Measurements from ENCODE around the gene CFAP46. TPM values are rescaled to one million over a fixed set of nuclear protein-coding genes. Genes with fewer than 3 reads are reported as not detected.

The CFAP46 gene
- total and polyA plus RNA-seq, 2 experiments from 2014 or later: 0.20 to 0.22 TPM

- in situ Hi-C loops (cut with MboI): no loop called here
- 69 to 85% methylated on average over 13 to 17 of the region's 17 CpGs for WGBS, 2 experiments (ENCODE audit: low coverage in 1 of 2, low lambda C conversion rate in 2 of 2, missing lambda C conversion rate in 2 of 2)
- Histone ChIP-seq H3K9me2 (ENCODE audit: insufficient read depth) (no peaks in the 10 kb centered on the region), H3K9ac (no peak overlapping the region), H3K9me3 (ENCODE audit: low read depth) (no peaks in the 10 kb centered on the region), H3K79me2 (ENCODE audit: insufficient read depth) (no peaks in the 10 kb centered on the region), H4K20me1 (ENCODE audit: insufficient read depth) (no peaks in the 10 kb centered on the region), H3K4me3 (no peak overlapping the region), H3K36me3 (ENCODE audit: low read depth) (no peaks in the 10 kb centered on the region), H3F3A (ENCODE audit: insufficient read depth) (no peaks in the 10 kb centered on the region), H3K27ac (no peak overlapping the region), H3K4me1 (ENCODE audit: insufficient read depth) (no peaks in the 10 kb centered on the region; the same call in 1 of the 2 replicates), H3K27me3 (replicated peaks; ENCODE audit: insufficient read depth) (no peaks in the 10 kb centered on the region), H2AFZ (no peak overlapping the region), H3K4me2 (ENCODE audit: unreplicated experiment) (no peak overlapping the region)
- TF ChIP-seq EZH2 (IDR thresholded peaks at IDR 0.05; ENCODE audit: insufficient read depth, poor library complexity, severe bottlenecking): no peak
- TF ChIP-seq EZH2phosphoT487 (IDR thresholded peaks at IDR 0.05; ENCODE audit: insufficient read depth, low read depth): no peak
- no peak for DNase-seq
These were observed 38.8 kb upstream of the CFAP46 start for GRCh38 chr10:132981173-132981555.

- no peaks in the 10 kb centered on the region; the same call in 1 of the 2 replicates for H3K4me1 ChIP-seq (ENCODE audit: insufficient read depth)
- no peak for DNase-seq
- TF ChIP-seq EZH2 (IDR thresholded peaks at IDR 0.05; ENCODE audit: insufficient read depth, poor library complexity, severe bottlenecking) (no peak), EZH2phosphoT487 (IDR thresholded peaks at IDR 0.05; ENCODE audit: insufficient read depth, low read depth) (no peak)
- H3K79me2 ChIP-seq (ENCODE audit: insufficient read depth): no peaks in the 10 kb centered on the region
- no peaks in the 10 kb centered on the region for H3K36me3 ChIP-seq (ENCODE audit: low read depth)
- no peaks in the 10 kb centered on the region for H3F3A ChIP-seq (ENCODE audit: insufficient read depth)
- no peaks in the 10 kb centered on the region for H3K9me2 ChIP-seq (ENCODE audit: insufficient read depth)
- no peak overlapping the region for H2AFZ ChIP-seq
- H3K27me3 ChIP-seq (replicated peaks; ENCODE audit: insufficient read depth): no peaks in the 10 kb centered on the region
- in situ Hi-C loops (cut with MboI): no loop called here
- H3K9ac ChIP-seq: no peak overlapping the region
- WGBS, 2 experiments (ENCODE audit: low coverage in 1 of 2, low lambda C conversion rate in 2 of 2, missing lambda C conversion rate in 2 of 2): 86 to 91% methylated on average over 32 to 41 of the region's 41 CpGs
- no peak overlapping the region for H3K4me3 ChIP-seq
- H3K4me2 ChIP-seq (ENCODE audit: unreplicated experiment): no peak overlapping the region
- H3K9me3 ChIP-seq (ENCODE audit: low read depth): no peaks in the 10 kb centered on the region
- no peak overlapping the region for H3K27ac ChIP-seq
- H4K20me1 ChIP-seq (ENCODE audit: insufficient read depth): no peaks in the 10 kb centered on the region
These were observed 38.2 kb upstream of the CFAP46 start for GRCh38 chr10:132980426-132981172.

GRCh38 chr10:132979491-132980425 is 37.4 kb upstream of the CFAP46 start:
- Histone ChIP-seq H3K4me1 (ENCODE audit: insufficient read depth) (no peaks in the 10 kb centered on the region), H3F3A (ENCODE audit: insufficient read depth) (no peaks in the 10 kb centered on the region), H3K36me3 (ENCODE audit: low read depth) (no peaks in the 10 kb centered on the region), H3K9me2 (ENCODE audit: insufficient read depth) (no peaks in the 10 kb centered on the region), H3K9ac (no peak overlapping the region), H3K27ac (no peak overlapping the region), H3K4me2 (ENCODE audit: unreplicated experiment) (no peak overlapping the region), H2AFZ (no peak overlapping the region), H3K27me3 (replicated peaks; ENCODE audit: insufficient read depth) (no peaks in the 10 kb centered on the region), H4K20me1 (ENCODE audit: insufficient read depth) (no peaks in the 10 kb centered on the region), H3K9me3 (ENCODE audit: low read depth) (no peaks in the 10 kb centered on the region), H3K79me2 (ENCODE audit: insufficient read depth) (no peaks in the 10 kb centered on the region), H3K4me3 (no peak overlapping the region)
- 61 to 64% methylated on average over 24 of the region's 24 CpGs for WGBS, 2 experiments (ENCODE audit: low coverage in 1 of 2, low lambda C conversion rate in 2 of 2, missing lambda C conversion rate in 2 of 2)
- TF ChIP-seq EZH2 (IDR thresholded peaks at IDR 0.05; ENCODE audit: insufficient read depth, poor library complexity, severe bottlenecking) (no peak), EZH2phosphoT487 (IDR thresholded peaks at IDR 0.05; ENCODE audit: insufficient read depth, low read depth) (no peak)
- in situ Hi-C loops (cut with MboI): no loop called here
- no peak for DNase-seq

- no peak overlapping the region for H2AFZ ChIP-seq
- H3F3A ChIP-seq (ENCODE audit: insufficient read depth): no peaks in the 10 kb centered on the region
- H4K20me1 ChIP-seq (ENCODE audit: insufficient read depth): no peaks in the 10 kb centered on the region
- no peaks in the 10 kb centered on the region for H3K4me1 ChIP-seq (ENCODE audit: insufficient read depth)
- H3K4me3 ChIP-seq: no peak overlapping the region
- no peaks in the 10 kb centered on the region for H3K79me2 ChIP-seq (ENCODE audit: insufficient read depth)
- DNase-seq: no peak
- no peaks in the 10 kb centered on the region for H3K9me3 ChIP-seq (ENCODE audit: low read depth)
- H3K27me3 ChIP-seq (replicated peaks; ENCODE audit: insufficient read depth): no peaks in the 10 kb centered on the region
- H3K4me2 ChIP-seq (ENCODE audit: unreplicated experiment): no peak overlapping the region
- 68 to 84% methylated on average over 9 of the region's 9 CpGs for WGBS, 2 experiments (ENCODE audit: low coverage in 1 of 2, low lambda C conversion rate in 2 of 2, missing lambda C conversion rate in 2 of 2)
- TF ChIP-seq EZH2 (IDR thresholded peaks at IDR 0.05; ENCODE audit: insufficient read depth, poor library complexity, severe bottlenecking) (no peak), EZH2phosphoT487 (IDR thresholded peaks at IDR 0.05; ENCODE audit: insufficient read depth, low read depth) (no peak)
- H3K27ac ChIP-seq: no peak overlapping the region
- H3K36me3 ChIP-seq (ENCODE audit: low read depth): no peaks in the 10 kb centered on the region
- in situ Hi-C loops (cut with MboI): no loop called here
- no peak overlapping the region for H3K9ac ChIP-seq
- no peaks in the 10 kb centered on the region for H3K9me2 ChIP-seq (ENCODE audit: insufficient read depth)
These were observed 36.2 kb upstream of the CFAP46 start for GRCh38 chr10:132978542-132978941.

All from GM23248 (cell line).